Measurements from ENCODE around the gene CEP170B.

The CEP170B gene

DNA sequence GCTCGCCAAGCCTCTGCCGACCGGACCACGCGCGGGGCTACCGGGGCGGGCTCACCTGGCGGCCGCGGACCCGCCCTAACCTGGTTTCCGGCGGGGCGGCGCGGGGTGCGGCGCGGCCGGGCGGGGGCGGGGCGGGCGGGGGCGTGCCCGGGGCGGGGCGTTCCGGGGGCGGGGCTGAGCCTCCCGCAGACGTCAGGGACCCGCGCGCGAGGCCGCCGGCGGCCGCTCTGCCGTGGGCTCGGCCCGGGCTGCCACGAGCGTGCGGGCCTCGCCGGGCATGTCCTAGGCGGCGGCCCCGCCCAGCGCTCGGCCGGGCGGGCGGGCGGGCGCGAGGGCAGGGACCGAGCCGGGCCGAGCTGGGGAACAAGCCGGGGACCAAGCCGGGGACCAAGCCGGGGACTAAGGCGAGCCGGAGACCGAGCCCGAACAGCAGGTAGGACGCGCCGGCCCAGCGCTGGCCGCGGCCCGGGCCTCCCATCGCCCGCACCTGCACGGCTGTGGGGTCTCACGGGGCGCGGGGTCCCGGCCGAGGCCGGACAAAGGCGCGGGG lies at the start of gene CEP170B:
Gene CEP170B (plus strand): TSS at position 188 of the 550 bp plus-strand sequence. CDS start 3,183 bp downstream, outside the sequence.
- Mint-ChIP-seq H3K4me3 (peak within 1 kb of the TSS; percentile 75), H3K4me1 (peaks cover 7% of the 10 kb centered on the region), H3K27ac (no peak within 1 kb of the TSS), H3K9me3 (peaks cover 4% of the 10 kb centered on the region), H3K36me3 (ENCODE audit: low read depth) (no peaks in the 10 kb centered on the region), H3K27me3 (ENCODE audit: low read depth, poor library complexity) (peaks cover 23% of the 10 kb centered on the region)
- DNase-seq = peak; percentile 55
- TF ChIP-seq, protein P1, sequence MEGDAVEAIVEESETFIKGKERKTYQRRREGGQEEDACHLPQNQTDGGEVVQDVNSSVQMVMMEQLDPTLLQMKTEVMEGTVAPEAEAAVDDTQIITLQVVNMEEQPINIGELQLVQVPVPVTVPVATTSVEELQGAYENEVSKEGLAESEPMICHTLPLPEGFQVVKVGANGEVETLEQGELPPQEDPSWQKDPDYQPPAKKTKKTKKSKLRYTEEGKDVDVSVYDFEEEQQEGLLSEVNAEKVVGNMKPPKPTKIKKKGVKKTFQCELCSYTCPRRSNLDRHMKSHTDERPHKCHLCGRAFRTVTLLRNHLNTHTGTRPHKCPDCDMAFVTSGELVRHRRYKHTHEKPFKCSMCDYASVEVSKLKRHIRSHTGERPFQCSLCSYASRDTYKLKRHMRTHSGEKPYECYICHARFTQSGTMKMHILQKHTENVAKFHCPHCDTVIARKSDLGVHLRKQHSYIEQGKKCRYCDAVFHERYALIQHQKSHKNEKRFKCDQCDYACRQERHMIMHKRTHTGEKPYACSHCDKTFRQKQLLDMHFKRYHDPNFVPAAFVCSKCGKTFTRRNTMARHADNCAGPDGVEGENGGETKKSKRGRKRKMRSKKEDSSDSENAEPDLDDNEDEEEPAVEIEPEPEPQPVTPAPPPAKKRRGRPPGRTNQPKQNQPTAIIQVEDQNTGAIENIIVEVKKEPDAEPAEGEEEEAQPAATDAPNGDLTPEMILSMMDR (IDR thresholded peaks at IDR 0.05) = no peak

DNA sequence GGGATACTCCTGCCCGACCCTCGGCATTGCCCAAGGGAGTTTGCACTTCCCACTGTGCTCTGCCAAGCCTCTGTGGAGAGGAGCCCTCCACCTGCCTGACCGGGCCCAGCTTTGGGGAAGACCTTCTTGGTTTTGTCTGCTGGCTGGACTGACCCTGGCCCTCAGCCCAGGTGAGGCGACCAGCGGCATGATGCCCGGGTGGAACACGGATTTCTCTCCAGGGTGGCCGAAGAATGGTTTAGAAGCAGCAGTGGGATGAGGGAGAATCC lies 48.5 kb upstream of the CEP170B start:
- H3K36me3 Mint-ChIP-seq (ENCODE audit: low read depth) = peaks cover 11% of the 10 kb centered on the region
- H3K27ac Mint-ChIP-seq = peak overlapping the region; percentile 88
- H3K4me3 Mint-ChIP-seq = peak overlapping the region; percentile 90
- DNase-seq = no peak
- H3K4me1 Mint-ChIP-seq = peaks cover 34% of the 10 kb centered on the region
- no peaks in the 10 kb centered on the region for H3K9me3 Mint-ChIP-seq
- TF ChIP-seq, protein P1 (IDR thresholded peaks at IDR 0.05) = no peak
- peaks cover 10% of the 10 kb centered on the region for H3K27me3 Mint-ChIP-seq (ENCODE audit: low read depth, poor library complexity)

DNA sequence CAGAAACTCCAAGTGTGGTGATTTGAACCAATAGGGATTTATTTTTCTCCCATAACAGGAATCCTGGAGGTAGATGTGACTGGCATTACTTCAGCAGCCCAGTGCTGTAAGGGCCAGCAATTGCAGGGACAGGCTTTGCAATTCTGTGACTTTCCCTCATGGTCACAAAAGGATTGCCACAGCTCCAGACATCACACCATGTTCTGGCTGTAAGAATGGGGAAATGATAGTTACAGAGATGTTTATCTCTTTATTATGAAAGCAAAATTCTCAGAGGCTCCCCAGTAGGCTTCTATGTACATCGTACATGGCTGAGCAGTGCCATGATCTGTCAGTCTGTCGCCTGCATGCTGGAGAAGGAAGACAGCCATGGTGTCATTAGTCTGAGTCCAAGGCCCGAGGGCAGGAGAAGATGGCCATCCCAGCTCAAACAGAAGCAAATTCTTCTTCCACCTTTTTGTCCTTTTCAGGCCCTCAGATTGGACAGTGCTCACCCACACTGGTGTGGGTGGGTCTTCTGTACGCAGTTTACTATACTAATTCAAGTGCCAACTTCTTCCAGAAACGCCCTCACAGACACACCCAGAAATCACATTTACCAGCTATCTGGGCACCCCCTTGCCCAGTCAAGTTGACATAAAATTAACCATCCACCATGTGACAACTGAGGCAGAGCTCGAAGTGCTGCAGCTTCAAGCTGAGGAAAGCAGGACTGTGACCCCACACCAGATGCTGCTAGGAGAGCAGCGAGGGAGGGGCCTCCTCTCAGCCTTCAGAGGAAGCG lies 46.9 kb upstream of the CEP170B start:
- Mint-ChIP-seq H3K27ac (no peak overlapping the region), H3K36me3 (ENCODE audit: low read depth) (peaks cover 11% of the 10 kb centered on the region), H3K9me3 (no peaks in the 10 kb centered on the region), H3K4me1 (peaks cover 39% of the 10 kb centered on the region), H3K27me3 (ENCODE audit: low read depth, poor library complexity) (peaks cover 5% of the 10 kb centered on the region), H3K4me3 (peak overlapping the region; percentile 8)
- DNase-seq = no peak
- TF ChIP-seq, protein P1 (IDR thresholded peaks at IDR 0.05) = no peak

DNA sequence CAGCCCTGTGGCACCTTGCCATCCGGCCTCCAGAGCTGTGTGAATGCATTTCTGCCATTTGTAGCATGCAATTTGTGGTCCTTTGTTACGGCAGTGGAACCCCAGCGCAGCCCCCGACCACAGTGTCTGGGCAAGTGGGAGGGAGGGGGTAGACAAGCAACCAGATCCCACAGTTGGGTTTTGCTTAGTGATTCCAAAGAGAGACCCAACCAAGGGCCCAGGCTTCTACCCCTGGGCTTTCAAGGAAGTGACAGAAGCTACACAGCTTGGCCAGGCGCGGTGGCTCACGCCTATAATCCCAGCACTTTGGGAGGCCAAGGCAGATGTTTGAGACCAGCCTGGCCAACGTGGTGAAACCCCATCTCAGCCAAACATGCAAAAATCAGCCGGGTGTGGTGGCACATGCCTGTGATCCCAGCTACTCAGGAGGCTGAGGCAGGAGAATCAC lies 46.3 kb upstream of the CEP170B start:
- H3K4me1 Mint-ChIP-seq = peaks cover 34% of the 10 kb centered on the region
- H3K36me3 Mint-ChIP-seq (ENCODE audit: low read depth) = peaks cover 11% of the 10 kb centered on the region
- peaks cover 6% of the 10 kb centered on the region for H3K27me3 Mint-ChIP-seq (ENCODE audit: low read depth, poor library complexity)
- DNase-seq = no peak
- H3K27ac Mint-ChIP-seq = no peak overlapping the region
- no peaks in the 10 kb centered on the region for H3K9me3 Mint-ChIP-seq
- no peak overlapping the region for H3K4me3 Mint-ChIP-seq
- TF ChIP-seq, protein P1 (IDR thresholded peaks at IDR 0.05) = no peak

DNA sequence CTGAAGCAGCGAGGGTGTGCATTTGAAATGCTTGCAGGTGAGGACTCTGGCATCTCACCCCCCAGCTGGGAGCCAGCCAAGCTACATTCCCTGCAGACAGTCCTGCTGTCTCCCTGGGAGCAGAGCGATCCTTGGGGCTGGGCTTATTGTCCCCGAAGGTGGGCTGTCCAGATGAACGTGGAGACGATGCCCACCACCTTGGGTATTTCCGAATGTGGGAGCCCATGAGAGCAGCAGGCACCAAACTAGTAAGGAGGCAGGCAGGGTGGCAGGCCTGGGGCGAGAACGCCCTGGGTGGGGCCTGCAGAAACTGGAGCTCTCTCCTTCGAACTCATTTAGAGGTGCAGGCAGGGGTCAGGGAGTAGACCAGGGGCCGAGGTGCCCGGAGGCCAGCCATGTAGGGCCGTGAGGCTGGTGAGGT lies 45.7 kb upstream of the CEP170B start:
- no peak overlapping the region for H3K4me3 Mint-ChIP-seq
- no peak for DNase-seq
- TF ChIP-seq, protein P1 (IDR thresholded peaks at IDR 0.05) = no peak
- no peak overlapping the region for H3K27ac Mint-ChIP-seq
- peaks cover 6% of the 10 kb centered on the region for H3K9me3 Mint-ChIP-seq
- H3K36me3 Mint-ChIP-seq (ENCODE audit: low read depth) = peaks cover 13% of the 10 kb centered on the region
- peaks cover 29% of the 10 kb centered on the region for H3K4me1 Mint-ChIP-seq
- H3K27me3 Mint-ChIP-seq (ENCODE audit: low read depth, poor library complexity) = peaks cover 12% of the 10 kb centered on the region

Measured in nephron progenitor cell (in vitro differentiated cells).